Coronary artery (tissue), 2 donors: ENCODE results near the gene MYO1D.

Source experiments
- DNase-seq: peaks from one replicate; pipeline ENCODE4 v3.0.0-alpha.2; 2017; ENCODE audit warnings: low spot score
- H3K27ac ChIP-seq, 2 donors: fragments of 200-600 bp; sonication (generic); one replicate each; pipeline ENCODE4 v1.5.1; 2016 to 2019
- H3K4me3 ChIP-seq: fragments of 200-600 bp; sonication (generic); 2 replicates; pipeline ENCODE4 v1.5.1; 2016; ENCODE audit warnings: mild to moderate bottlenecking, moderate library complexity
- TF ChIP-seq, protein P1 (sequence below): fragments of 200-600 bp; sonication (generic); IDR thresholded peaks from one replicate; pipeline ENCODE4 v1.5.1; 2019; ENCODE audit warnings: antibody characterized with exemption

Gene MYO1D

DNA sequence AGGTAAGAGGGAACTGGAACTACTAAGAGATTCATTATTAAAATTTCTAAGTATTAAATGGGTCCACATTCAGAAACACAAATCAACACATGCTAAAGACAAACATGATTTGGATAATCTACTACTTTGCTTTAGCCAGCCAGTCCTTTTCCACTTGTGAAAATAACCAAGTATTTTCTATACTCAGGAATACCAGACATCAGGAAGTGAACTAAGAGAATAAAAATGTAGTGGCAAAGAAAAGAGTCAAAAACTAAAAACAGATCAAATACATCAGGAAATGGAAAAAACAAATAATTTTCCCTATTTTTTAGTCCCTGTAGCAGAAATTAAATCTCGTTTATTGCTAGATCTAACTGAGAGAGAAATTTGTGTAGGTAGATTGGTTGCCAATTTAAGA, 78.0 kb downstream of the MYO1D start:
- Histone ChIP-seq H3K4me3 (no peak overlapping the region), H3K27ac (no peak overlapping the region)
- no peak for DNase-seq
- TF ChIP-seq, protein P1, sequence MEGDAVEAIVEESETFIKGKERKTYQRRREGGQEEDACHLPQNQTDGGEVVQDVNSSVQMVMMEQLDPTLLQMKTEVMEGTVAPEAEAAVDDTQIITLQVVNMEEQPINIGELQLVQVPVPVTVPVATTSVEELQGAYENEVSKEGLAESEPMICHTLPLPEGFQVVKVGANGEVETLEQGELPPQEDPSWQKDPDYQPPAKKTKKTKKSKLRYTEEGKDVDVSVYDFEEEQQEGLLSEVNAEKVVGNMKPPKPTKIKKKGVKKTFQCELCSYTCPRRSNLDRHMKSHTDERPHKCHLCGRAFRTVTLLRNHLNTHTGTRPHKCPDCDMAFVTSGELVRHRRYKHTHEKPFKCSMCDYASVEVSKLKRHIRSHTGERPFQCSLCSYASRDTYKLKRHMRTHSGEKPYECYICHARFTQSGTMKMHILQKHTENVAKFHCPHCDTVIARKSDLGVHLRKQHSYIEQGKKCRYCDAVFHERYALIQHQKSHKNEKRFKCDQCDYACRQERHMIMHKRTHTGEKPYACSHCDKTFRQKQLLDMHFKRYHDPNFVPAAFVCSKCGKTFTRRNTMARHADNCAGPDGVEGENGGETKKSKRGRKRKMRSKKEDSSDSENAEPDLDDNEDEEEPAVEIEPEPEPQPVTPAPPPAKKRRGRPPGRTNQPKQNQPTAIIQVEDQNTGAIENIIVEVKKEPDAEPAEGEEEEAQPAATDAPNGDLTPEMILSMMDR, result no peak

DNA sequence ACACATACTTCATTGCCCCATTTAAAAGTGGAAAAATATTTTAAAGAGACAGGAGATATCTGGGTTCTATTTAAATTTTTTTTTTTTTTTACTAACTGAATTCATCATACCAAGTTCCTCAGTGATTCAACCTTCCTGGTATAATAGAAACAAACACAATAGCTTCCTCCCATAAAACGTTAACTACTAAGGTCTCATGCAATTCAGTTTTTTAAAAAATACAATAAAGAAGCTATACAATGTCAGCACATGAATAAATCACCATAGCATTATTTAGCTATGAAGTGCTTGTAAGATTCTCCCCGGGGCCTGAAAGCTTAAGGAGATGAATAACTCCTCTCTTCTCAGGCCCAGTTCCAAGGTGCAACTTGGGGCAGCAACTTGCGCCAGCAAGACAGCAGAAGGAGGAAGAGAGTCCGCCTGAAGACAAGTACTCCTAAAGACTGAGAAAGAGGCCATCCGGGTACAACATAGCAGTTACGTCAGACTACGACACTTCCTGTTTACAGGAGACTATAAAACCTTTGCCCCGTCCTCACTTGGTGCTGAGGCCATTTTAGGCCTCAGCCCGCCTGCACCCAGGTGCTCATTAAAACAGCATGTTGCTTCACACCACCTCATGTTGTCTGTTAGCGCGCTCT, 81.5 kb downstream of the MYO1D start:
- H3K4me3 ChIP-seq, result no peak overlapping the region
- DNase-seq, result no peak
- TF ChIP-seq, protein P1, result no peak
- H3K27ac ChIP-seq, result no peak overlapping the region

DNA sequence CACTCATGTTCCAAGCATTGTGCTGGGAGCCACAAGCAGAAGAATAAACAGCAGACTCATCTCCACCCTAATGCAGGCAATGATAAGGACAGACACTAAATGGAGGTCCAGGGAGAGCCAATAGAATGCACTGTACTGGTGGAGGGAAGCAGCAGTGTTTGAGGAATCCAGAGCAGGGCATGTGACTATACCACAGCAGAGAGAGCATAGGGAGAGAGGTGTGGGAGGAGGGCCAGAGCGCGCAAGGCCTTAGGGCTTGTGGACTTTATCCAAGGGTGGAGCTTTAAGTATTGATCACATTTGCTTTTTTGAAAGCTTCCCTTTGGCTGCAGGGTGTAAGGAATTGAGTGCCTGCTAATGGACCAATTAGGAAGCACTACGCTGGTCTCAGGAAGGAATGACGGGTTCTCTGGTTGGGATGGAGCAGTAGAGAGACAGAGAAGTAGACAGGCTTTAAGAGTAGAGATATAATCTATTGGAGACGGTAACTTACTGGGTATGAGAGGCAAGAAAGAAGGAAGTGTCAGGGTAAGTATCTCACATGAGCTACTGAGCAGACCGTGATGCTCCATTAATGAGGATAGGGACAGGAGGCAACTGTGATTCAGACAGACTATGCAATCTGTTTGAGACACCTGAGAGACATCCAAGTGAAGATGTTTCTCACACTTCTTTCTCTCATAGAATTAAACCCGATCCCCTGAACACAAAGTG, 82.2 kb downstream of the MYO1D start:
- TF ChIP-seq, protein P1, result no peak
- H3K27ac ChIP-seq, result no peak overlapping the region
- DNase-seq, result no peak
- H3K4me3 ChIP-seq, result no peak overlapping the region

DNA sequence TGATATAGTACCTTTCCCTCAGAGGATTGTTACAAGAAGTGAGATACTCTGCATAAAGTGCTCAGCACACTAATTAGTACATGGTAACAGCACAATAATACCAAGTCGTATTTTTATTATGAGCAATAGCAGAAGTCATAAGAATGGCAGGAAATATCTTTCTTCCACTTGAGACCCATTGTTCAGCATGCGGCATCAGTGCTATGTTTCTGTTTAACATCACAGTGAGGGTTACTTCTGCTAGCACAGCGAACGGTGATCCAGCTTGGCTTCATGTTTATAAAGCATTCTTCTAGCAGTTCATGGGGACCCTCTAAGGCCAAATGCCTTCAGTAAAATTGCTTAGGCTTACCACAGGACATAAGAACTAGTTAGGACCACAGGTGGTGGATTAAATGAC, 83.1 kb downstream of the MYO1D start:
- Histone ChIP-seq H3K27ac (no peak overlapping the region), H3K4me3 (no peak overlapping the region)
- DNase-seq, result no peak
- TF ChIP-seq, protein P1, result no peak

DNA sequence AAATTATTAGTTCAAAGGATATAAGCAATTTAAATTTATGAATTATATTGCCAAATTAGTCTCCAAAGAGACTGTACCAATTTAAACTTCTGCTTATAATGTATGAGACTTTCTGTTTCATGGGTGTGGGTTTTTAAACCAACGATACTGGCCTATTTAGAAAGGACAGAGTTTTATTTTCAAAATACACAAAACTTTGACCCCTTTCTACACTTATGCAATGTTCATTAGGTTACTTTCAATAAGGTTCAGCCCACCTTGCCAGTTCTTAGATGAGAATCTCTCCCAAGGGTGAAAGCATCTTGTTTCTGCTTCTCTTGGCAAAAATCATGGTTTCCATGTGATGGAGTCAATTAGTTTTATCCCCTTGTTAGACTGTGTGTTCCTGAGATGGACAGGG, 84.7 kb downstream of the MYO1D start:
- TF ChIP-seq, protein P1, result no peak
- no peak for DNase-seq
- no peak overlapping the region for H3K27ac ChIP-seq
- H3K4me3 ChIP-seq, result no peak overlapping the region

DNA sequence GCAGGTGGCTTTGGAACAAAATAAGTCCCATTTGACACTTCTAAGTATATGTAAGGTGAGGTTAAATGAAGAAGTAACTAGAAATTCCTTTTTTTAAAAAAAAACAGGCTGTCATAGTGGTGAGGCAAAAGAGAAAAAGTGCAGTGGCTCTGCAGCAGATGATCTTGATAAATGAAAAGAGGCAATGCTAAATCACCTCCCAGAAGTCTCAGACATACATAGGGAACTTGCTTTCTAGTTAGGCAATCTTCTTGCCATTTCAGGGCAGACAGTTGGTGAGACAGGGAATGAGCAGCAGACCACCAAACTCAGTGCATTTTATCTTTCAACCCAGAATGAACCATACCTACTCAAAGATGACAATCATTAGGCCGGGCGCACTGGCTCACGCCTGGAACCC, 90.8 kb downstream of the MYO1D start:
- no peak for DNase-seq
- Histone ChIP-seq H3K27ac (no peak overlapping the region), H3K4me3 (no peak overlapping the region)
- TF ChIP-seq, protein P1, result no peak

DNA sequence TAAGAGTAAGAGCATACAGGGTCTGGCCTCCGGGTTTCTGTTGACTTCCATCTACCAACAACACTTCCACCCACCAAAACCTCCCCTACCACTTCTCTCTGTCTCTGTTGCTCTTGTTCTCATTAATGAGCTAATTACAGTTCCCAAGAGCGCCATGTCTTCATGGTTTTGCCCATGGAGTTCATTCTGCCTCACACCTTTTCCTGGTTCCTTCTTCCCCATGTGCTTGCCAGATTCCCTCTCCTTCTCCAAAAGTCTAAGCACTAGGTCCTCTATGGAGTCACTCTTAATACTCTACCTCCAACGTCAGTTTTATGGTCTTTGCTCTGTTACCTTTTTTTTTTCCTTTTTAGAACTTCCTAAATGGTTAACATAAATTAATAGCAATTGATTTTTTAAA, 92.8 kb downstream of the MYO1D start:
- TF ChIP-seq, protein P1, result no peak
- no peak overlapping the region for H3K4me3 ChIP-seq

More for the DNA sequence above, 92.8 kb downstream of the MYO1D start:
- no peak overlapping the region for H3K27ac ChIP-seq
- no peak for DNase-seq
